Keratinocyte (primary cell): Measurements from ENCODE around the gene TMEM183A. TPM values are rescaled to one million over a fixed set of nuclear protein-coding genes. Genes with fewer than 3 reads are reported as not detected.

Experiments
- DNase-seq: peaks from one replicate; pipeline ENCODE4 v3.0.0-alpha.2; 2011; ENCODE audit warnings: low read depth, missing footprints, low spot score
- FAIRE-seq: peaks from 2 replicates; lab custom pipeline; 2011; peaks lifted over from hg19 to GRCh38; lab: Jason Lieb, UNC
- H2AFZ ChIP-seq: 2 replicates; pipeline ENCODE4 v1.6.0; 2012; ENCODE audit warnings: low read length, control low read depth, inconsistent platforms; ENCODE audit not compliant: control insufficient read depth
- H3K27ac ChIP-seq: 2 replicates; pipeline ENCODE4 v1.5.1; 2011; ENCODE audit warnings: low read length; ENCODE audit not compliant: control insufficient read depth, insufficient read depth
- H3K27me3 ChIP-seq: 3 replicates; pipeline ENCODE4 v1.6.0; 2011; ENCODE audit warnings: low read length; ENCODE audit not compliant: control insufficient read depth, insufficient read depth; ENCODE audit errors: extremely low read depth
- H3K36me3 ChIP-seq, 2 experiments: 2 replicates in 1 of 2; 3 replicates in 1 of 2; pipeline ENCODE4 v1.5.1; 2011; ENCODE audit warnings: low read length in 2 of 2, mild to moderate bottlenecking in 1 of 2; ENCODE audit not compliant: control insufficient read depth in 2 of 2, insufficient read depth in 2 of 2; ENCODE audit errors: extremely low read depth in 1 of 2
- H3K4me1 ChIP-seq: 3 replicates; pipeline ENCODE4 v1.5.1; 2011; ENCODE audit warnings: low read length; ENCODE audit not compliant: control insufficient read depth, insufficient read depth; ENCODE audit errors: extremely low read depth
- H3K4me2 ChIP-seq: 3 replicates; pipeline ENCODE4 v1.6.0; 2011; ENCODE audit warnings: low read depth, low read length; ENCODE audit not compliant: control insufficient read depth, insufficient read depth; ENCODE audit errors: extremely low read depth
- H3K4me3 ChIP-seq, 3 experiments: fragments of 200-600 bp in 1 of 3; sonication (generic) in 1 of 3; 2 replicates in 2 of 3; 3 replicates in 1 of 3; pipeline ENCODE4 v1.5.1; 2011 to 2016; ENCODE audit warnings: low read length in 3 of 3, mild to moderate bottlenecking in 3 of 3, control low read depth in 2 of 3, inconsistent platforms in 1 of 3, low read depth in 1 of 3, mixed read lengths in 1 of 3, mixed run types in 1 of 3, moderate library complexity in 1 of 3; ENCODE audit not compliant: control insufficient read depth in 2 of 3, insufficient read depth in 2 of 3; ENCODE audit errors: extremely low read depth in 1 of 3
- H3K79me2 ChIP-seq: 2 replicates; pipeline ENCODE4 v1.6.0; 2012; ENCODE audit warnings: low read length; ENCODE audit not compliant: control insufficient read depth, insufficient read depth
- H3K9ac ChIP-seq: 3 replicates; pipeline ENCODE4 v1.6.0; 2011; ENCODE audit warnings: low read length; ENCODE audit not compliant: control insufficient read depth, insufficient read depth; ENCODE audit errors: extremely low read depth
- H3K9me1 ChIP-seq: 3 replicates; pipeline ENCODE4 v1.6.0; 2011; ENCODE audit warnings: low read length; ENCODE audit not compliant: control insufficient read depth, insufficient read depth; ENCODE audit errors: extremely low read depth
- H3K9me3 ChIP-seq: 2 replicates; pipeline ENCODE4 v1.5.1; 2012; ENCODE audit warnings: low read depth, low read length; ENCODE audit not compliant: control insufficient read depth
- H4K20me1 ChIP-seq: 3 replicates; pipeline ENCODE4 v1.6.0; 2011; ENCODE audit warnings: low read length; ENCODE audit not compliant: control insufficient read depth, insufficient read depth; ENCODE audit errors: extremely low read depth
- CTCF ChIP-seq, 3 experiments: IDR thresholded peaks in 1 of 3; conservative IDR thresholded peaks in 1 of 3; optimal IDR thresholded peaks in 1 of 3; 2 replicates in 2 of 3; 3 replicates in 1 of 3; pipeline versions ENCODE3 to v1.5.1; 2011; ENCODE audit warnings: low read length in 3 of 3, mild to moderate bottlenecking in 3 of 3, moderate library complexity in 2 of 3, control low read depth in 1 of 3, inconsistent platforms in 1 of 3; ENCODE audit not compliant: insufficient read depth in 2 of 3; ENCODE audit errors: extremely low read depth in 1 of 3
- EZH2 ChIP-seq: IDR thresholded peaks from one replicate; pipeline ENCODE4 v1.6.1; 2012; ENCODE audit warnings: inconsistent platforms, mild to moderate bottlenecking, low read length, moderate library complexity
- dilution Hi-C: fragments of 300-500 bp; cut with MboI; formaldehyde crosslinking; loops from one replicate; pipeline ENCODE4 v1.7.0; 2020; ENCODE audit warnings: low sequenced_read_pairs; ENCODE audit not compliant: extremely low pct_ligation_motif_present
- polyA plus RNA-seq, 5 experiments: library from polyadenylated mRNA; depleted of rRNA in 3 of 5; stranded (reverse) in 3 of 5; stranded (forward) in 1 of 5; unstranded in 1 of 5; fragments of >200 nt; gene quantifications; 1 replicate in 1 of 5; 2 replicates in 3 of 5; 3 replicates in 1 of 5; pipeline versions ENCODE4 v1.2.1 to v1.2.3, GENCODE V29; 2011 to 2012; ENCODE audit warnings: missing spikeins in 2 of 5, low read depth in 1 of 5, low replicate concordance in 1 of 5

TMEM183A gene
- polyA plus RNA-seq, 1 donor (not counting 4 experiments of a cell fraction or from before 2014, with no cell fraction given) = 88.2 TPM

- H3K9ac ChIP-seq = no peak overlapping the region
- no peak for FAIRE-seq
- peaks cover 0 to 1% of the 10 kb centered on the region in 2 experiments for H3K36me3 ChIP-seq
- no peak overlapping the region for H3K27ac ChIP-seq
- no peaks in the 10 kb centered on the region for H3K27me3 ChIP-seq
- H3K9me1 ChIP-seq = no peaks in the 10 kb centered on the region
- TF ChIP-seq CTCF (optimal IDR thresholded peaks at IDR 0.05 in 1 of 3, IDR thresholded peaks at IDR 0.05 in 1 of 3, conservative IDR thresholded peaks at IDR 0.05 in 1 of 3; ENCODE audit: extremely low read depth in 1 of 3, insufficient read depth in 2 of 3, low read length in 3 of 3) (no peak), EZH2 (no peak)
- DNase-seq = no peak
- peaks cover 8% of the 10 kb centered on the region for H3K4me1 ChIP-seq
- H3K4me3 ChIP-seq = no peak overlapping the region
- dilution Hi-C loops = no loop called here
- no peaks in the 10 kb centered on the region for H3K9me3 ChIP-seq
- H3K79me2 ChIP-seq = no peaks in the 10 kb centered on the region
- H4K20me1 ChIP-seq = peaks cover 3% of the 10 kb centered on the region
- no peak overlapping the region for H2AFZ ChIP-seq
- no peak overlapping the region for H3K4me2 ChIP-seq
Measured at GRCh38 chr1:203051841-203052324, 44.7 kb downstream of the TMEM183A start.

GRCh38 chr1:203052601-203053000 lies 45.4 kb downstream of the TMEM183A start:
- dilution Hi-C loops = no loop called here
- no peak for FAIRE-seq

More at GRCh38 chr1:203052601-203053000, 45.4 kb downstream of the TMEM183A start:
- Histone ChIP-seq H3K9ac (no peak overlapping the region), H3K36me3 (peaks cover 0 to 1% of the 10 kb centered on the region in 2 experiments), H3K9me3 (no peaks in the 10 kb centered on the region), H2AFZ (no peak overlapping the region), H3K4me1 (peaks cover 1% of the 10 kb centered on the region), H3K27me3 (peaks cover 5% of the 10 kb centered on the region), H3K4me2 (no peak overlapping the region), H3K27ac (no peak overlapping the region), H3K79me2 (no peaks in the 10 kb centered on the region), H3K9me1 (no peaks in the 10 kb centered on the region), H3K4me3 (no peak overlapping the region), H4K20me1 (peaks cover 3% of the 10 kb centered on the region)
- no peak for TF ChIP-seq CTCF (optimal IDR thresholded peaks at IDR 0.05 in 1 of 3, IDR thresholded peaks at IDR 0.05 in 1 of 3, conservative IDR thresholded peaks at IDR 0.05 in 1 of 3; ENCODE audit: extremely low read depth in 1 of 3, insufficient read depth in 2 of 3, low read length in 3 of 3)
- no peak for TF ChIP-seq EZH2
- no peak for DNase-seq
